Muscle of arm (tissue), 12 donors: ENCODE results near the gene OR10R2. TPM values are rescaled to one million over a fixed set of nuclear protein-coding genes. Genes with fewer than 3 reads are reported as not detected.

Source experiments
- DNase-seq: peaks from one replicate; pipeline ENCODE4 v3.0.0-alpha.2; 2013
- polyA plus RNA-seq, 12 donors: library from polyadenylated mRNA; unstranded; fragments of 120-200 nt; gene quantifications; one replicate each; pipeline ENCODE4 v1.2.1, GENCODE V29; 2013; ENCODE audit not compliant: insufficient read length in 12 of 12

The OR10R2 gene
- polyA plus RNA-seq, 12 donors: not detected

DNA sequence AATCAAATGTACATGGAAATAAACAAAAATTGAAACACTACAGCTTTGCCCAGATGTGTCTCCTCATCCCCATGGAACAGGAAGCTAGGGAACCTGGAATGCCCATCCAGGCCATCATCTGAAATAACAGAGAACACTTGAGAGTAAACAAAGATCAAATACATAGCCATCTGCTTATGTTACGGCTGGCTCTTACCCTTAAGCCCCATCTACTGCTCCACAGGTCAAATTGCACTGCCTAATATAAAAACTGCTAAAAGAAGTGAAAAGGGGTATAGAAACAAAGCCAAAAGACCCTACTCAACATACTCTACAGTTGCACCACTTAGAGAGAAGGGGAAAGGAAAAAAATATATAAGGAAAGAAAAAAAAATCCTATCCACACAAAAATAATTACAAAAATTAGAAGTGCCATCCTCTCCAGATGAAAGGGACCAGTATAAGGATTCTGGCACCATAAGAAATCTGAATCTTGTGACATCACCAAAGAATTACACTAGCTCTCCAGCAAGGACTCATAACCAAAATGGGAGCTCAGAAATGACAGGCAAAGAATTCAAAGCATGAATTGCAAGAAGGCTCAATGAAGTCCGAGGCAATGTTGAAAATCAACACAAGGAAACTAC is 55.3 kb downstream of the OR10R2 start:
- DNase-seq: peak; percentile 25

Other genes with a start within 250 kb of the OR10R2 start
- gene CD1A, start 217.8 kb upstream of the OR10R2 start, polyA plus RNA-seq: under 1 TPM in 4 of 12 donors, not detected in 8; 0.09 to 0.70 (median 0.28) TPM
- 1 to 10 TPM in 3 of 12 donors, under 1 TPM in 7, not detected in 2; 0.57 to 2.7 (median 0.94) TPM for gene CD1C, start 182.3 kb upstream of the OR10R2 start, polyA plus RNA-seq
- under 1 TPM in 1 of 12 donors, not detected in 11; 0.12 TPM for gene CD1B, start 140.7 kb upstream of the OR10R2 start, polyA plus RNA-seq
- under 1 TPM in 2 of 12 donors, not detected in 10; 0.39 to 0.48 TPM for gene CD1E, start 118.3 kb upstream of the OR10R2 start, polyA plus RNA-seq
- gene OR10T2, start 72.8 kb upstream of the OR10R2 start, polyA plus RNA-seq: not detected
- not detected for gene OR10K2, start 46.0 kb upstream of the OR10R2 start, polyA plus RNA-seq
- gene OR10K1, start 10.4 kb upstream of the OR10R2 start, polyA plus RNA-seq: under 1 TPM in 4 of 12 donors, not detected in 8; 0.03 to 0.07 (median 0.05) TPM
- gene OR6Y1, start 82.2 kb downstream of the OR10R2 start, polyA plus RNA-seq: not detected
- not detected for gene OR6P1, start 98.4 kb downstream of the OR10R2 start, polyA plus RNA-seq
- gene OR10X1, start 107.7 kb downstream of the OR10R2 start, polyA plus RNA-seq: not detected
- under 1 TPM in 8 of 12 donors, not detected in 4; 0.09 to 0.21 (median 0.13) TPM for gene OR10Z1, start 133.0 kb downstream of the OR10R2 start, polyA plus RNA-seq
- gene SPTA1, start 214.5 kb downstream of the OR10R2 start, polyA plus RNA-seq: 1 to 10 TPM in 10 of 12 donors, not detected in 2; 1.6 to 8.1 (median 2.9) TPM
- gene OR6K2, start 228.4 kb downstream of the OR10R2 start, polyA plus RNA-seq: not detected
- gene OR6K3, start 248.5 kb downstream of the OR10R2 start, polyA plus RNA-seq: under 1 TPM in 1 of 12 donors, not detected in 11; 0.08 TPM